Stimulated activated CD4-positive, alpha-beta T cell treated with anti-CD3 and anti-CD28 coated beads, Interleukin-12 subunit alpha, Interleukin-12 subunit beta, amount 100 ng/mL, for 24 hours (primary cell): ENCODE measurements around the gene NOP58.
"Not testable (repeated sequence)": the region's sequence is repeated elsewhere in the genome, so short reads cannot be mapped to it uniquely, and the experiment has no call there.

ENCODE experiments used
- DNase-seq, 2 experiments: peaks; one replicate each; pipeline ENCODE4 v3.0.0-alpha.2; 2020; ENCODE audit warnings: low read depth in 2 of 2

NOP58 gene

DNA sequence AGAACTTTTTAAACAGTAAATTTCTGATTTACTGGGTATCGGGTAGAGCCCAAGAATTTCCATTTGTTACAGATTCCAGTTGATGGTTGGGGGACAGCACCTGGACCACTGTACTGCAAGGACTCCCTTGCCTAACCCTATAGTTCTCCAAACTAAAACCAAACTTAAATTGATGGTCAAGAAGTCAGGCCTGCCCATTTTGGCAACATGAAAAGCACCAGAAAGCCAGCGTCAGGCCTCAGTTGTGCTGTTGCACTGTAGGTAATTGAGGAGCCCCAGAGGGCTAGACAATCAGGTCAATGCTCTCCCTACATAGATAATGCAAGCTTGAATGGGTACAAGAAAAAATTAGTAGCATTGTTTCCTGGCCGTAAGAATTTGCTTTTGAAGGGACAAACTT, 40.5 kb downstream of the NOP58 start:
- DNase-seq, result no peak

DNA sequence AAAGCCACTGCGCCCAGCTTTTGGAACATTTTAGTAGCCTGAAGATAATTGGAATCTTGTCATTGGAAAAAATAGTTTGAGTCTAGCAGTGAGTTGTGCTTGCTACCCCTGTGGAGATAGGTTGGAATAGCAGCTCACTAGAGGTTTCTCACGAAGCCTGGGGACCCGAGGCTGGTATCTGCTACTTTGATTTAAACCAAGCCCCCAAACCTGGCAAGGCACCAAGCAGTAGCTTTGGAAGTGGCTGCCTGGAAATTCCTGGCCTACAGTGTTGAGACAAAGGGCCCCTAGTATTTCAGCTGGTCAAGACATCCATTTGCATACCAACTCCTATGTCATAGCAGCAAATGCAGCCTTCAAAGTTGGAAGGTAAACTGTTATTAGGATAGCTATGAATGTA, 42.1 kb downstream of the NOP58 start:
- no peak for DNase-seq

- DNase-seq, result no peak
Measured at GRCh38 chr2:202311823-202312388, 46.3 kb downstream of the NOP58 start.

- DNase-seq, result no peak
Measured at GRCh38 chr2:202314116-202314515, 48.6 kb downstream of the NOP58 start.

GRCh38 chr2:202317080-202317857, 51.7 kb downstream of the NOP58 start:
- no peak for DNase-seq

DNA sequence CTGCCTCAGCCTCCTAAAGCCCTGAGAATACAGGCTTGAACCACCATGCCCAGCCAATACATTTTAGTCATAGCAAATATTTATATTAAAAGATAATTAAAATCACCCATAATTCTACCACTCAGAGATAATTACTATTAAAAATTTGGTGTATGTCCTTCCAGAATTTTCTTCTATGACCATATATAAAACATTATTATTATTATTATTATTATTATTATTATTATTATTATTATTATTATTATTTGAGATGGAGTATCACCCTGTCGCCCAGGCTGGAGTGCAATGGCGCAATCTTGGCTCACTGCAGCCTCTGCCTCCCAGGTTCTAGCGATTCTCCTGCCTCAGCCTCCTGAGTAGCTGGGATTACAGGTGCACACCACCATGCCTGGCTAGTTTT, 54.8 kb downstream of the NOP58 start:
- not testable (repeated sequence) for DNase-seq

DNA sequence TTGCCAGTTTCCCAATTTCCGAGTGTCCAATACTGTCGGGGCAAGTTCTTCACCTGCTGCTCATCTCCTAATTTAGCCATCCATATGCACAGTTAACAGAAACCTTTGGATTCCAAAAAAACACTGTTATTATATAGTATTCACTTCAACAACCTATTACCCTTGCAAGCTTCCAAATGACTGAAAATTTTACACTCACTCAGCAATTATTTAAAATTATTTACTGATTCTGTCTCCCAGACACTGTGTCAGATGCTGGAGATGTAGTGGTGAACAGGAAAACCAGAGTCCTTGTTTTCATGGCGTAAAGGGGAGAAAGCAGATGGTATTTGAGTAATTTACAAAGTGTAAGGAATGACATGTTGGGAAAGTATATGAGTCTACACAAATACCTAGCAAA, 56.9 kb downstream of the NOP58 start:
- DNase-seq, result no peak

- no peak for DNase-seq
Measured at GRCh38 chr2:202327858-202328257, 62.3 kb downstream of the NOP58 start.

DNA sequence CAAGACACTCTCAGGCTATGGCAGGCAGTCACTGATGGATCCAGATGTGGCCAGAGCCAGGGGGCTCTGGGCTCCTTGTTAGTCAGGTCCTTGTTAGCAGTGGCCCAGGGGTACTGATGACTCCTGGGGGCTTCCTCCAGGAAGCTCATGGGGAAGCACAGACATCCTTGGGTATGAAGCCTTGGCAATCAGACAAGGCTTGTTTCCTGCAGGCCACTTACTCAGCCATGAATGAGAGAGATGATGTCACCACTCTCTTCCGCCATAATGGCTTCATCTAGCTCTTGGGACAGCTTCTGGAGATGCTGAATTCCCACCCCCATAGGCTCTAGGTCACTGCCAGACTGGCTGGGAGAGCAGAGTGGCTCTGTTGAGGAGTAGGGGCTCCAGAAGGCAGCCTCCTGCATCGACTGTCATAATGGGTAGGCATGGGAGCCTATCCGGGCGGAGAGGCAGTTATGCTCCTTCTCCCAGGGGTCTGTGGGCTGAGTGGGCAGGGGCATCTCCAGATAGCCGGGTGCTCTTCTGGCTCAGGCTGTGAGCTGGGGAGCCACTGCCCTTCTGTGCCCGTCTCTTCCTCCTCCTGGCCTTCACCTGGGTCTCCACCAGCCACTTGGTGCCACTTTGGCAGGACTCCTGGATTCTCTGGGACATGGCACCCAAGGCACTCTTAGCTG, 70.4 kb downstream of the NOP58 start:
- no peak for DNase-seq

DNA sequence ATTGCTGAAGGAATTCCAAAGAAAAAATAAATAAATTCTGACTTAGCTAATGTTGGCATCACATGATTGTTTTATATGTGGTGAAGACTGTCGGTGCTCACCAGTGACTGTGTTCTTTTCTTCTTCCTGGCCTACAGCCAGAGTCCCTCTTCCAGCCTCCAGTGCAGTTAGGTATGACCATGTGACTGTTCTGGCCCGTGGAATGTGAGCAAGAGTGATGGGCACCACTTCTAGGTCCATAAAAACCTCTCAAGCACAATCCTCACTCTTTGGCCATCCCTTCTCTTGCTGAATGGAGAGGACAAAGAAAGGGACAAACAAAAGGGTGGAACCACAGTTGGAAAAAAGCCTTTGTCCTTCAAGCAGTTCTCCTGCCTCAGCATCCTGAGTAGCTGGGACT, 71.6 kb downstream of the NOP58 start:
- no peak for DNase-seq

DNA sequence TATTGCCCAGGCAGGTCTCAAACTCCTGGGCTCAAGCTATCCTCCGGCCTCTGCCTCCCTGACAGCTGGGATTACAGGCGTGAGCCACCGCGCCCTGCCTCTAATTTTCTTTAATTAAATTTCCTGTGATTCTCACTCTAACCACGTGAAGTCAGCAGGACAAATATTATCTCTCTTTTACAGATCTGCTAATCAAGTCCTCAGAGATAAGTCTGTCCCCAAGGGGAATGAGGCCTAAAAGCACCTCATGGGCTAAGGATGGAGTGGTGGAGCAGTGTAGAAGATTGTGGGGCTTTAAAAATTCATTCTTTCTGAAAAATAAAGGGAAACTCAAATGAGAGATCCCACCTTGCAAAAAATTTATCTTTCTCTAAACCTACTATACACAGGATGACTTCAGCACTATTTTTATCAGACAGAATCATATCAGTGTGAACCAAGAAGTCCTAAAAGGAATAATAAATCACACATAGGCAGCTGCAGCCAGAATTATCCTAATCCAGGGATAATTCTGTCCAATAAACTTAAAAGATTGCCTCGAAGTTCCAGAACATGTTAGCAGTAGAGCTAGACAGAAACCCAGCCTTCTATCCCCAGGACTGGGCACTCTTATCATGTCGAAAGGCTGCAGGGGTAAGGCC, 72.3 kb downstream of the NOP58 start:
- DNase-seq, result no peak

GRCh38 chr2:202339071-202339870, 73.7 kb downstream of the NOP58 start:
- DNase-seq, result no peak

- no peak for DNase-seq
Measured at GRCh38 chr2:202344178-202344577, 78.6 kb downstream of the NOP58 start.

DNA sequence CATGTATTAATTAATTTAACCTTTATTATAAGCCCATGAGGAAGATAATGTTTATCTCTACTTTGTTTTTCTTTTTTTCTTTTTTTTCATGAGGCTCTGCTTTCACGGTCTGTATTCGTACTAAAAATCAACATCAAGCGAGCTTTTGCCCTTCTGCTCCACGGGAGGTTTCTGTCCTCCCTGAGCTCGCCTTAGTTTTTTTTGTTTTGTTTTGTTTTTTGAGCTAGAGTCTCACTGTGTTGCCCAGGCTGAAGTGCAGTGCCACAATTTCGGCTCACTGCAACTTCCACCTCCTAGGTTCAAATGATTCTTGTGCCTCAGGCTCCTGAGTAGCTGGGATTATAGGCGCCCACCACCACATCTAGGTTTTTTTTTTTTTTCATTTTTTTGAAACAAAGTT, 80.6 kb downstream of the NOP58 start:
- DNase-seq, result no peak
